HuH-7 (cell line): ENCODE results near the gene STING1.
"Not testable (repeated sequence)": the region's sequence is repeated elsewhere in the genome, so short reads cannot be mapped to it uniquely, and the experiment has no call there.

Source experiments
- DNase-seq: peaks from one replicate; pipeline ENCODE4 v3.0.0; 2011; ENCODE audit warnings: low spot score

The STING1 gene

DNA sequence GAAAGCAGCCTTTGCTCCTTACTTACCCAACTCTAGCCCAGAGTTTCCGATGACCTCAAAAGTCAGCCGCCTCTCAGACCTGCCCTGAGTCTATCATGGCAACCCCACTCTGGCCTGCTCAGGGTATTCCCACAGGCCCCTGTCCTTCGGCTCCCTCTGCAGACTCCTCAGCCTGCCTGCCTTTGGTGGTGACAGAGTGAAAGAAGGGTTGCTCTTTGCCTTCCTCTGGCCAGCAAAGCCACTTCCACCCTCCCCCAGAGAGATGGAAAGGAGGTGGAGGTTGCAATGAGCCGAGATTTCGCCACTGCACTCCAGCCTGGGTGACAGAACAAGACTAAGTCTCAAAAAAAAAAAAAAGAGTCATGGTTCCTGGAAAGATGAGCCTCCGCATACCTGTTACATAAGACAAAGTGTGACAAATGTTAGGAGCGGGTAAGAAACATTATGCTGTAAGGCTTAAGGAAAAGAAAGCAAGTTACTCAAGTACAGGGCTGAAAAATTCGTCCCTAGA, 14.1 kb downstream of the STING1 start:
- no peak for DNase-seq

DNA sequence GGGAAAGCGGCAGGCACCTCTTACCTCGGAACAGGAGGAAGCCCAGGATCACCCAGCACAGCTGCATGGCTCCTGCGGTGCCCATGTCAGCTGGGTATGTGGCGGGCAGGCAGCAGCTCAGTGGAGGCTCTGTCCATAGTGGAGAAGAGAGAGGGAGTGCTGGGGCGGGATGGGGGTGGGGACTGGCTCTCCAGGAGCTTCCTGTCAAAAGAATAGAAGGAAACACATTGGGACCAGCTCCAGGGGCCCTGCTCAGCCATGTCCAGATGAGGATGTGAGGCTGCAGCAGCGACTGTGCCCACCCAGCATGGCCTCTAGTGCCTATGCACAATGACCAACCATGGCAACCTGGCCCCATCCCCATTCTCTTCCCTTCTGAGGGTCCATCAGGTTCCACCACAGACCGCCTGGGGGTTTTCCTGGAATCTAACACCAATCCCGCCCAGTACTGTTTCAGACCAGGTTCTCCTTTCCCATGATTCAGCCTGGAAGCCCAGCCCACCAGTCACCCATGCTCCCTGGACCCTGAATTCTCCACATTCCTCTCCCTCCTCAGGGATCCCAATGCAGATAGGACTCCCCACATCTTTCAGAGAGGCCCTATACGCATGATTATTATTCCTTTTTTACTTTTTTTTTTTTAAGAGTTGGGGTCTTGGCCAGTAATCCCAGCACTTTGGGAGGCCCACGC, 19.8 kb downstream of the STING1 start, which contains the start of gene ECSCR:
ECSCR (minus strand) TSS at position 158 of the 691 bp plus-strand sequence; CDS start at position 85, 73 bp downstream.
- DNase-seq, result no peak

DNA sequence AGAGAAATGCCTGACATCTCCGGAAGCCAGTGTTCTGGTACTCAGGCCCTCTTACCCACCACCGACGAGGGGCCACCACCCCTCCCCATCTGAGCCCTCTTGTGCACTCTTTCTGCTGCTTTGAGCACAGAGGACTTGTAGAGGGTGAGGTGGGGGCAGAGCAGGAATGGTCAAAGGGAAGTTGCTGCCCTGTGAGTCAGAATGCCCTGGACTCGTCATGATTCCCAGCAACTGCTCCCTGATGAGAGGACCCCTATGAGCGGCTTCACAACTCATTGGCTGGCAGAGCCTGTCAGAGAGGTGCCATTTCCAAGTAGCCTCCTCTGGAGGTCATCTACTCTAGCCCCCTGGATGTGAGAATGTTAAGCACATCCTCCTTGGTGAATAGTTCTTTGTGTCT, 20.9 kb downstream of the STING1 start:
- no peak for DNase-seq

DNA sequence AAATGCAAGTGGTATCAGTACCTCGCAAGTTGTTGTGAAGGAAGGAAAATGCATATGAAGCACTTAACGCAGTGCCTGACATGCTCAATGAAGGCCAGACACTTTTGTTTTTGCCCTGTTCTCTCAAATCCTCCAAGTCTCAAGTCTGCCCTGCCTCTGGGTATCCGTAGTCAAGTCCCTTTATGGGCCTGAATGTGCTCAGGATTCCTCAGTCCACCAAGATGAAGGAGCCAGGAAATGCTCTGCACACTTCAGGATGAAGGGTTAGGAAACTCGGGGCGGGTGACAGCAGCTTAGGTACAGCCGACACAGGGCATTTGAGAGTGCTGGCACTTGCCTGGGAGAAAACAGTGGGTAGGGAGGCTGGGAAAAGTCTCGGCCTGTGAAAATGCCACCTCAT, 21.4 kb downstream of the STING1 start:
- DNase-seq, result no peak

DNA sequence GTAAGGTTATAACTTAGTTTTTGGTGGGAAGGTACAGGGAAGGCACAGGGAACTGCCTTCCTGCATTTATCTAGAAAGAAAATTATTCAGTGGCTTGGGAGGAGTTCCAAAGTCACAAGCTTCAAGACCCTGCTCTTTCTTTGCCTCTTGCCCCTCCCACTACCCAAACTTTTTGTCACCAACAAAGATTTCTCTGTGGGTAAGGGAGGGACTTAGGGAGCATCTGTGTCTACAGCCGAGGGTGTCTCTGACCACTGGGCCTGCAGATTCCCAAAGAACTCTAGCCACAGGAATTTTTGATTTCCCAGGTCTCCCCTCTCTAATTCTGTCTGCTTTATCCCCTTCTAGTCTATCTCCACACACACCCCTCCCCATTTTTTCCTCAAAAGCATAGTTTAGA, 22.1 kb downstream of the STING1 start:
- DNase-seq, result no peak

DNA sequence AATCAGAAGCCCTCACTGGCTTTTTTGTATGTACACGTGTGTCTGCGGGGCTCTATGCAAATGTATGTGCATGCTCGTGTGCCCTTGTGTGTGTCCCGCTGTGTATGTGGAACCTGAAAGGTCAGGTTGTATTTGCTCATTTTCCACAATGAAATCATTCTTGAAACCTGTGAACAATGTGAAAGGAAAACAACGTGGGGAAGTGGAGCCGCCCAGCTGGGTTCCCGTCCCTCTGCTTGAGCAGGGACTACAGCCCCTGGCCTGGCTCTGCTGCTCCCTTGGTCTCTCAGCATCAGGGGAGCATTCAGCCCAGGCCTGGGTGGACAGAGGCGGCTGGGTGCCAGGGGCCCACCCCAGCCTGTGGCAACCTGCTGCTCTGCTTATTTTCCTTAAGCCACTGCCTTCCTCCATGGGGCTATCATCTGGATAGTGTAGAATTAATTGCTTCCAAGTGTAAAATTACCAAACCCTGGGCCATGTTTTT, 23.1 kb downstream of the STING1 start:
- DNase-seq, result no peak

DNA sequence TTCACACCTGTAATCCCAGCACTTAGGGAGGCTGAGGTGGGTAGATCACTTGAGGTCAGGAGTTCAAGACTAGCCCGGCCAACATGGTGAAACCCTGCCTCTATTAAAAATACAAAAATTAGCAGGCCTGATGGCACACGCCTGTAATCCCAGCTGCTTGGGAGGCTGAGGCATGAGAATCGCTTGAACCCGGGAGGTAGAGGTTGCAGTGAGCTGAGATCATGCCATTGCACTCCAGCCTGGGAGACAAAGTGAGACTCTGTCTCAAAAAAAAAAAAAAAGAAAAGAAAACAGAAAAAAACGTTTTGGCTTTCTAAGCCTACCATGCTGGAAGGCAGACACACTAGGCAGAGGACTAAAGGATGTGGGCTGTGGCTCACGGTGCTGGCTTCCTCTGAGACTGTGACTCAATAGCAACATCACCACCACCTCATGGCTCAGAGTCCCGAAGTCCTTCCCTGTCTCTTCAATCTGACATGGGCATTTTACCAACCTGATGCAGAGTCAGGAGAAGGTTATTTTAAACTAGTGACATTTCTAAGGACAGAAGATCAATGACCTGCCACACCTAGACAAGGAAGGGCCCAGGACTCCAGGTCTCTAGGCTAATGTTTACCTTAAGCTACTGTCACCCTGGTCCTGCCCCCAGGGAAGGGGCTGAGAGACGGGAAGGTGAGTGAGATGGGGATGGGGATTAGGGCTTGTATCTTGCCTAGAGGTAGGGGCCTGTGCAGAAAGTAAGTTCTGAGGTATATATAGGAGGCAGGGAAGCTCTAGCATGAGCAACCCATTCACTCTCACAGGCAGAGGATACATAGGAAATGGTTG, 23.8 kb downstream of the STING1 start:
- no peak for DNase-seq

DNA sequence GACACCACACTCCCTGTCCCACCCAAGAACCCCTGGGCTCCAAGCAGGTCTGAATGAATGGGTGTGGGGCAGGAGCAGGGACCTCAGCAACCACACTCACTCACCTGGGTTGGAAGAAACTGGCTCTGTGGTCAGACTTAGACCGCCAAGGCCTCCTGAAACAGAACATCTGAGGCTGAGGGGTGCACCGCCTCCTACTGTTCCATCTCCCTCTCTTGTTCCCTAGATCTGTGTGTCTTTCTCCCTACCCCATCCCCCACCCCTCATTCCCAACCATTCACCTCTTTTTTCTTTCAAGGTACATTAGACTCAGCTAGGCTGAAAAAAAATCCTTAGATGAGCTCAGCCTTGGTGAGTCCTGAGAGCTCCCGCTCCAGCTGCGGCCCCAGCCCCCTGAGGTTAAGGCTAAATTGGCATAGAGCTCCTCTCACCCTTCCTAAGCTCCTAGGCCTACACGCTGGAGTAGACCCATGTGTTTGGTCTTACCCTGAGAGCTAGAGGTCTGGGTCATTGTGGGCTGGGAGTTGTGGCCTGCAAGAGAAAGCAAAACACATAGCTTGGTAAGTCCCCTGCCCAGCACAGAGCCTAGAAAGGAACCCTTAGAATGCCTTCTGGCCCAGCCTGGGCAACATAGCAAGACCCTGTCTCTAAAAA, 24.8 kb downstream of the STING1 start:
- no peak for DNase-seq

DNA sequence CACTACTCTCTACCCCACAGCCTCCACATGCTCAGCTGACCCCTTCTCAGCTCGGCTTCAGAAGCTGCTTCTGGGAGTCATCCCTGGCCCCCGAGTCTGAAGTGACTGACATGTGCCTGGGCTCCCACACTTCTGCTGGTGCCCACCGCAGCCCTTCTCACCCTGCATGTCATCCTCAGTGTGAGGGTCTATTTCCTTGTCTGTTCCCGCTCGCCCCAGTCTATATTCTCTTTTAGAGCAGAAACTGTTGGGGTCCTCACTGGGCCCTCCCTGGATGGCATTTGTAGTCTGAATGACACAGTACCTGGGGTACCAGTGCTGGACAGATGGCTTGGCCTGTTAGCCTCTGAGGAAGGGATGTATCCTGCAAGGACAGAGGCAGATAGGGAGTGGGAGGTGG, 25.3 kb downstream of the STING1 start:
- DNase-seq, result no peak

DNA sequence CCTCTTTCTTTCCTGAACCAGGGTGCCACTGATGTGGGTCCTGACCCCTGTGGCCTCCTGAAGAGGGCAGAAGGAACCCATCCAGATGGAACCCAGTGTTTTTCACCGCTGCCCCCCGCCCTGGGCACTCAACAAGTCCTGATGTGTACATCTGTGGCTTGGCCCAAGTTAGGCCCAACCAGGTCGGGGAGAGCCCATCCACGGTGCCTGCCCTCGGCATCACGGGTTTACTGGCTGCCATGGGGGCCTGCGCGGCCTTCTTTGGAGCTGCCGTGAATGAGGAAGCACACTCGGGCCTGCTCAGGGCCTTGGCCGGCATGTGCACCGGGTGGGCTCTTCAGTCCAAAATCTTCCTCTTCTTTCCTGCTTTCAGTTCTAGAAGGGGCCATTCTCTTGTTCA, 25.8 kb downstream of the STING1 start:
- no peak for DNase-seq

DNA sequence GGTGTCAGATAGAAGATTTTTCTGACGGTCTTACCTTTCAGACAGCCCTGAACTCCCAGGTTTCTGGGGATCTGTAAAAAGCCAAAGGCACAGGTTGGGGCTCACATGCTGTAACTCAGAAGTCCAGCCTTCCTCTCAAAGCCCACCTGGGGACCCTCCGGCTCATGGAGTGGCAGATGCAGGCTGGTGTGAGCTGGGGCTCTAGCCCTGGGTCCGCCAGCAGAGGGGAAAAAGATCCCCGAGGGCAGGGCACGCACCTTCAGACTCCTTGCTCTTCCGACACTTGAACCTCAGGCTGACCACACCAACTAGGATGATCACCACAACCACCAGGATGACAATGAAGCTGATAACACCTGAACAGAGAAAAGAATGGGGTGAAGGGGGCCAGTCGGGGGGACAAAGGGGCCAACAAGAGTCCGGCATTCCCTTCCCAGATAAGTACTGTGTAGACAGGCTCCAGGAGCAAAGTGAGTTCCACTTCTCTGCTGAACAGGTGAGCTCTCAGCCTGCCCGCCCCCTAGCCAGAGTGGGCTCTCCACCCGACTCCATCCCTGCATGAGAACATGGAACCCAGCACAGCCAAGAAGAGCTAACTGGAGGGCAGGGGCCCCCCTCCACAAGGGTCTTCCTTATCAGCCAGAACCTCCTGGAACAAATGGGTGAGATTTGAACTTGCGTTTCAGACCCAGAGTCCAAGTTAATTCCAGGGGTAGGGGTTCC, 27.8 kb downstream of the STING1 start:
- no peak for DNase-seq

DNA sequence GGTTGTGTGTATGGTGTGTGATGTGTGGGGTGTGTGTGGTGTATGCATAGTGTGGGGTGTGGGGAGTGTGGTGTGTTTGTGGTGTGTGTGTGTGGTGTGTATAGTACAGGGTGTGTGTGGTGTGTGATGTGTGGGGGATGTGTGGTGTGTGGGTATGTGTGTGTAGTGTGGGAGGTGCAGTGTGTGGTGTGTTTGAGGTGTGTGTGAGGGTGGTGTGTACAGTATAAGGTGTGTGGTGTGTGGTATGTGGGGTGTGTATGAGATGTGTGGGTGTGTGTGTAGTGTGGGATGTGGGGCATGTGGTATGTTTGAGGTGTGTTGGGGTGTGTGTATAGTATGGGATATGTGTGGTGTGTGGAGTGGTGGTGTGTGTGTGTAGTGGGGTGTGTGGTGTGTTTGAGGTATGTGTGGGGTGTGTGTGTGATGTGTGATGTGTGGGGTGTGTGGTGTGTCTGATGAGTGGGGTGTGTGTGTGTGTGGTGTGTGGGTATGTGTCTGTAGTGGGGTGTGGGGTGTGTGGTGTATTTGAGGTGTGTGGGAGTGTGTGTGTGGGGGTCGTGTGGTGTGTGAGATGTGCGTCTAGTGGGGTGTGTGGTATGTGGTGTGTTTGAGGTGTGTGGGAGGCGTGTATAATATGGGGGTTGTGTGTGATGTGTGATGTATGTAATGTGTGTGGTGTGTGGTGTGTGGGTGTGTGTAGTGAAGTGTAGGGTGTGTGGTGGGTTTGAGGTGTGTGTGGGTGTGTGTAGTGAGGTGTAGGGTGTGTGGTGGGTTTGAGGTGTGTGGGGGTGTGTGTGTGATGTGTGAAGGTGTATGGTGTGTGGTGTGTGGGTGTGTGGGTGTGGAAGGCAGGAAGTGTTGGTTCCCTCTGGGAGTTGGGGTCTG, 28.6 kb downstream of the STING1 start:
- DNase-seq, result no peak

DNA sequence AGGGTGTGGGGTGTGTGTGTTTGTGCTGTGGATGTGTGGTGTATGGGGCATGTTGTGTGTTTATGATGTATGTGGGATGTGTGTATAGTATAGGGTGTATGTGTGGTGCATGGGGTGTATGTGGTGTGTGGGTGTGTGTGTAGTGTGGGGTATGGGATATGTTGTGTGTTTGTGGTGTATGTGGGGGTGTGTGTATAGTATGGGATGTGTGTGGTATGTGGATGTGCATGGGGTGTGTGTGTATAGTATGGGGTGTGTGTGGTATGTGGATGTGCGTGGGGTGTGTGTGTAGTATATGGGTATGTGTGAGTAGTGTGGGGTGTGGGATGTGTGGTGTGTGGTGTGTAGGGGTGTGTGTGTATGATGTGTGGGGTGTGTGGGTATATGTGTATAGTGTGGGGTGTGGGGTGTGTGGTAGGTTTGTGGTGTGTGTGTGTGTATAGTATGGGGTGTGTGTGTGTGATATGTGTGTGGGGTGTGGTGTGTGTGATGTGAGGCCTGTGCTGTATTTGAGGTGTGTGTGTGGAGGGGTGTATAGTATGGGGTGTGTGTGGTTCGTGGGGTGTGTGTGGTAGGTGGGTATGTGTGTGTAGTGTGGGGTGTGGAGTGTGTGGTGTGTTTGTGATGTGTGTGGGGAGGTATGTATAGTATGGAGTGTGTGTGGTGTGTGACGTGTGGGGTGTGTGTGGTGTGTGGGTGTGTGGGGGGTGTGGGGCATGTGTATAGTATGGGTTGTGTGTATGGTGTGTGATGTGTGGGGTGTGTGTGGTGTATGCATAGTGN, 30.5 kb downstream of the STING1 start:
- DNase-seq, result no peak

DNA sequence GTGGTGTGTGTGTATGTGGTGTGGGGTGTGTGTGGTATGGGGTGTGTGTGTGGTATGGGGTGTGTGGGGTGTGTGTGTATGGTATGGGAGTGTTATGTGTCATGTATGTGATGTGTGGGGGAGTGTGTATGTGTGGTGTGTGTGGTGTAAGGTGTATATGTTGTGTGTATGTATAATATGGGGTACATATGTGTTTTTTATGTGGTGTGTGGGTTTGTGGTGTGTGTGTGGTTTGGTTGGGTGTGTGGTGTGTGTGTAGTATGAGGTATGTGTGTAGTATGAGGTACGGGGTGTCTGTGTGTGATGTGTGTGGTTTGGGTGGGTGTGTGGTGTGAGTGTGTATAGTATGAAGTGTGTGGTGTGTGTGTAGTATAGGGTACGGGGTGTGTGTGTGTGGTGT, 31.4 kb downstream of the STING1 start:
- no peak for DNase-seq

DNA sequence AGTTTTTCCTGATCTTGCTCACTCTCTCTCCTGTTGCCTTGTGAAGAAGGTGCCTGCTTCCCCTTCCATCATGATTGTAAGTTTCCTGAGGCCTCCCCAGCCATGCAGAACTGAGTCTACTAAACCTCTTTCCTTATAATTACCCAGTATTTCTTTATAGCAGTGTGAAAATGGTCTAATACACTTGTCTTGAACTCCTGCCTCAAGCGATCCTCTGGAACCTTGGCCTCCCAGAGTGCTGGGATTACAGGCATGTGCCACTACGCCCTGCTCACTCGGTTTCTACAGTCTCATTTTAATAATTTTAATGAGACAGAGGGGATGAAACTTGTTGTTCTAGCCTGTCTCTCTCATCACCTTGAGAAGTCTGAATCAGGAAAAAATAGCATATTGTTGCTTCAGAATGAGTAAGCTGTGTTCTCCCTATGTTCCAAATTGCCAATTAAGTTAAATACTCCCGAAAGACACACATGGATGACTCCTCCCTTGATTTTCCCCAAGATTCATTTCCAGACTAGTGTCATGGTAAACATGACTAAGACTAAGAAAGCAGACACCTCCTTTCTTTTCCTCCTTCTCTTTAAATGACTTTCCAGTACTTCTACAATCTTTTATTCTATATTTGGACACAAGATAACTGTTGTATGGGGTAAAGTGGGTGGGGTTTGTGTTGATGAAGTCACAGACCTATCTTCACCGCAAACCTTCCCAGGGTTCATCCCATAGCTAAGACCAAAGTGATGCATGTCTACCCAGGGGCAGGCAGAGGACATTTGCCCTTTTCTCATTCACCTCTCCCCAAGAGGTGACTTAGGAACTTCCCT, 35.4 kb downstream of the STING1 start:
- no peak for DNase-seq

DNA sequence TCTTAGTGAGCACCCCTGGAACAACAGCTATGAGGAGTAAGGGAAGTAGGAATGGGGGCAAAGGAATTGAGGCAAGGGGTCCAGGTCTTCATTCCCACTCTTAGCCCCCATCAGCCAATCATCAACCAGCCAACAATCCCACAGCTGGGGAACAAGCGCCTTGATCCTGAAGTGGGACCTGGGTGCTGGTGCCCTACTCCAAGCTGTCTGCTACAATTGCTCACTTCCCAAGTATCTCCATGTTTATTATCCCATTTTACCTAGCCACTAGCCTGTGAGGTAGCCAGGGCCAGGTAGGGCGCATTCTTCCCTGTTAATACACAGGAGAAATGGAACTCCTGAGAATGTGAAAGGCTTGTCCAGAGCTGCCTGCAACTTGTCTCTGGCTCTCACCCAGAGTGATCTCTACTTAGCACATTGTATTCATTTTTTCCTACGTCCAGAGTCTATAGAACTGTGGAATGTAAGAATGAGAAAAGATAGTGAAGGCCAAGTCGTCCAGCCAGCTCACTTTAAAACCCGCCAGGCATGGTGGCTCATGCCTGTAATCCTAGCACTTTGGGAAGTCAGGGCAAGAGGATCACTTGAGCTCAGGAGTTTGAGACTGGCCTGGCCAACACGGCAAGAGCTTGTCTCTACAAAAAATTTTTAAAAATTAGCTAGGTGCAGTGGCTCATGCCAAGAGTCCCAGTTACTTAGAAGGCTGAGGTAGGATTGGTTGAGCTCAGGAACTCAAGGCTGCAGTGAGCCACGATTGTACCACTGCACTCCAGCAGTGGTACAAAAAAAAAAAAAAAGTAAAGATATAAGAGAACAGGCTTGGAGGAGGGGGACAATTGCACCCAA, 37.0 kb downstream of the STING1 start:
- no peak for DNase-seq

DNA sequence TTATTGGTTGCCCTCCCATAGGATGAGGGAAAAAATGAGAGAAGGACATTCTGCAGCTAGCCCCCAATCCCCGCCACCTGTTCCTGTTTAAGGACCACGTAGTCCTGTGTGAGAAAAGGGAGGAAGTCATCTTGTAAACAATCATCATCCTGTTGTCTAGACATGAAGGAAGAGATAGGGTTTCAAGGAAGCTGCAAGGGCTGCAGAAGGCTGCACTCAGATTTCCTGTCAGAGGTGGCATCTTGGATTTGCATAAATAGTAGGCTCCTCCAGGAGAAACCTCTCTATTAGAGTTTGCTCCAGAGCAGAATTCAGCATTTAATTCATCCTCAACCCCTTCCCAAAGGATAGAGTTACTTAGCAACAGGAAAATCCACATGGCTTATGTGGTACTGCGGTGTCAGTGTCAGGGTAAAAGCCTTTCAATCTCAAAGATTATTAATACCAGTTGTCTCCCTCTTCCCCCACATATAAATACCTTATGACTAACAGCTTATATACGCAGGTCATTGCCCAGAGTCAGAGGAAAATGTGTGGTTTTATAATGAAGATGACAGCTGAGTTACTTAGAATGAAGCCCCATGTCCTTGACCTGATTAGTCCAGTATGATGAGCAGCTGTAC, 38.6 kb downstream of the STING1 start:
- no peak for DNase-seq

DNA sequence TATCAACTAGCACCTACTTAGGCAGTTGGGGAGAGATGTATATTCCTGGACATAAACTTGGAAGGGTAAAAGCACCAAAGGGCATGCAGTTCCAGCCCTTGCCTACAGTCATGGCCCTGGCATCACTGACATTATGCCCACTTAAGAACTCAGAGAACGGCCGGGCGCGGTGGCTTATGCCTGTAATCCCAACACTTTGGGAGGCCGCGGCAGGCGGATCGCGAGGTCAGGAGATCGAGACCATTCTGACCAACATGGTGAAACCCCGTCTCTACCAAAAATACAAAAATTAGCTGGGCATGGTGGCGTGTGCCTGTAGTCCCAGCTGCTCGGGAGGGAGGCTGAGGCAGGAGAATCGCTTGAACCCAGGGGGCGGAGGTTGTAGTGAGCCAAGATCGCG, 42.1 kb downstream of the STING1 start:
- not testable (repeated sequence) for DNase-seq
